GM18519 (cell line): ENCODE data around the gene DVL2.
A peak's percentile ranks its signal among the peaks of the same experiment; 100 is the strongest.

Experiments used
- ATAC-seq: cut with Tn5 transposase; IDR thresholded peaks from one replicate; pipeline ENCODE4 v1.9.1; 2021; ENCODE audit warnings: mild to moderate bottlenecking, moderate library complexity; ENCODE audit not compliant: unreplicated experiment, low FRiP score

DVL2 gene

GRCh38 chr17:7221278-7222092, 12.8 kb downstream of the DVL2 start:
- no peak for ATAC-seq

GRCh38 chr17:7220593-7221277, 13.6 kb downstream of the DVL2 start:
- ATAC-seq = no peak

GRCh38 chr17:7219812-7220592, 14.3 kb downstream of the DVL2 start, which contains the start of the genes ACADVL and DLG4:
ACADVL (plus strand) TSS chr17:7219938; CDS start chr17:7219985, 47 bp downstream.
DLG4 (minus strand) TSS chr17:7219836.
- no peak for ATAC-seq

GRCh38 chr17:7219229-7219811, 15.0 kb downstream of the DVL2 start:
- ATAC-seq = no peak

GRCh38 chr17:7218758-7219157, 15.6 kb downstream of the DVL2 start:
- no peak for ATAC-seq

GRCh38 chr17:7218166-7218565, 16.2 kb downstream of the DVL2 start:
- ATAC-seq = no peak

GRCh38 chr17:7217113-7217987, 17.0 kb downstream of the DVL2 start:
- no peak for ATAC-seq

GRCh38 chr17:7216242-7217112, 17.8 kb downstream of the DVL2 start:
- ATAC-seq = no peak

- ATAC-seq = no peak
Observed at GRCh38 chr17:7215652-7216180, 18.6 kb downstream of the DVL2 start.

GRCh38 chr17:7215136-7215638, 19.1 kb downstream of the DVL2 start:
- ATAC-seq = no peak

GRCh38 chr17:7214300-7215135, 19.8 kb downstream of the DVL2 start:
- ATAC-seq = peak; percentile 45

- no peak for ATAC-seq
Observed at GRCh38 chr17:7213895-7214299, 20.4 kb downstream of the DVL2 start.

- ATAC-seq = no peak
Observed at GRCh38 chr17:7211491-7212273, 22.6 kb downstream of the DVL2 start.

- ATAC-seq = no peak
Observed at GRCh38 chr17:7208754-7209460, 25.4 kb downstream of the DVL2 start.

GRCh38 chr17:7208027-7208571, 26.2 kb downstream of the DVL2 start:
- ATAC-seq = no peak
